HG03025 (cell line): ENCODE data around the gene COL27A1.

ENCODE experiments used
- ATAC-seq: cut with Tn5 transposase; IDR thresholded peaks from one replicate; pipeline ENCODE4 v1.9.1; 2021; ENCODE audit warnings: mild to moderate bottlenecking, moderate library complexity; ENCODE audit not compliant: unreplicated experiment, low FRiP score

COL27A1 gene

DNA sequence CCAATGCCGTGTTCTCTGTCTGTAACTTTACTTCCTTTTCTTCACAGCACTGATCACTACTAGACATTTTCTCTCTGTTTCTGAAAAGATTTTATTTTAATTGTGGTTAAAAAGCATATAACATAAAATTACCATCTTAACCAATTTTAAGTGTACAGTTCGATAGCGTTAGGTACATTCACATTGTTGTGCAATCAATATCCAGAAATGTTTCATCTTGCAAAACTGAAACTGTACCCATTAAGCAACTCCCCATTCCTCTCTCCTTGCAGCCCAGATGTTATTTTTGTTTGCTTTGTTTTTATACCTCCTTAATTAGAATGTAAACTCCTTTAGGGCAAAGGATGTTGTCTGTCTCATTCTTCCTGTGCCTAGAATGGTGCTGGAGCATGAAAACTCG lies 47.5 kb downstream of the COL27A1 start:
- ATAC-seq, result no peak

GRCh38 chr9:114203410-114204140 lies 48.2 kb downstream of the COL27A1 start:
- no peak for ATAC-seq

DNA sequence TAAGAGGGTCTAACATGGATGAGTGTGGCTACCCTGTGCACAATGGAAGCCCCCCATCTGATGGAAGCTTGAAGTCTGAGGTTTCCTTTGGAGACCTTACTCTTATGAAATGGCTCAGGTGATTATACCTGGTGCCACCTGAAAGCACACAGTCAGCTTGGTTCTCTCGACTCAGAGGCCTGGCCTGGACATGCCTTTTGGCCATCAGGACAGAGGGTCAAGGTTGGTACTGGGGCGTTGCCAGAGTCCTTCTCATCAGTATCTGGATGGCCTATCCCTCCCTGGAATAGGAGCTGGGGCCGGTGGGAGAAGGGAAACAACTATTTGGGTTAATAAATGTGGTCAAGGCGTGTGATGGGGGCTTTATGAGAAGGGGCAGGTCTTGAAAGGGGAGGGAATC lies 48.9 kb downstream of the COL27A1 start:
- ATAC-seq, result no peak

- ATAC-seq, result no peak
These were observed 50.1 kb downstream of the COL27A1 start for GRCh38 chr9:114205171-114206015.

DNA sequence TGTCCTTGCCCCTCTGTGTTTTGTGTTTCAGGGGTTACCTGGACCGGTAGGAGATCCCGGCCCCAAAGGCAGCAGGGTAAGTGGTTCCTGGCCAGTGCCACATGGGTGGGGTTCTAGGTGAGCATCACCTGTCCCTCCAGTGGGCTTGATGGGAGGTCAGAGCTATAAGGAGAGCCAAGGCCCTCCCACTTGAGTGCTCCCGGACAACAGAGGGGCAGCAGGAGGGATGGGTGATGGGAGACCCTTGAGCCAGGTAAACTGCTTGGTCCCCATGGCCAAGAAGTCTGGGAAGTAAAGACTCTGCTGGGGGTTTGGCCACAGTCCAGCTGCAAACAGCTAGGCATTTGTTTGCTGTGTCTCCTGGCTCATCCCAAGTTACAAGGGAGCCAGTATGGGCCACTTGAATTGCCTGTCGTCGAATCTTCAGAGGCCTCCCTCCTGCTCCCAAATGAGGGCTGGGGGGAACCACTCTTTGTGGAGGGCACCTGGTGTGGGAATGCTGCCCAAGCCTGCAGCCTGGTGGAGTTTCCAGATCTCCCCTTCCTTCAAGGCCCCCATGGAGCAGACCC lies 51.0 kb downstream of the COL27A1 start:
- no peak for ATAC-seq

- ATAC-seq, result no peak
These were observed 51.9 kb downstream of the COL27A1 start for GRCh38 chr9:114207034-114207810.

DNA sequence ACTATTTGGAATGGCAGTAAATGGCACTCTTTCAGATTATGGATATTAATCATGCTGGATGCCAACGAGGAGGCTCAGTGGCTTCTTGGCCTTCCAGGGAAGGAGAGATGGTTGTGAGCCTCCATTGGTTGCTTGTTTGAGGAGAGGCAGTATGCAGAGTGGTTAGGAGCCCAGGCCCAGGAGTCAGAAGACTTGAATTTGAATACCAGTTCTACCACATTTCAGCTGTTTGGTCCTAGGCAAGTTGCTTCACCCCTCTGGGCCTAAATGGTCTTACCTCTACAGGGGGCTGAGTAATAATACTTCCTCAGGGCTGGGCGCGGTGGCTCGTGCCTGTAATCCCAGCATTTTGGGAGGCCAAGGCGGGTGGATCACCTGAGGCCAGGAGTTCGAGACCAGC lies 52.5 kb downstream of the COL27A1 start:
- ATAC-seq, result no peak

DNA sequence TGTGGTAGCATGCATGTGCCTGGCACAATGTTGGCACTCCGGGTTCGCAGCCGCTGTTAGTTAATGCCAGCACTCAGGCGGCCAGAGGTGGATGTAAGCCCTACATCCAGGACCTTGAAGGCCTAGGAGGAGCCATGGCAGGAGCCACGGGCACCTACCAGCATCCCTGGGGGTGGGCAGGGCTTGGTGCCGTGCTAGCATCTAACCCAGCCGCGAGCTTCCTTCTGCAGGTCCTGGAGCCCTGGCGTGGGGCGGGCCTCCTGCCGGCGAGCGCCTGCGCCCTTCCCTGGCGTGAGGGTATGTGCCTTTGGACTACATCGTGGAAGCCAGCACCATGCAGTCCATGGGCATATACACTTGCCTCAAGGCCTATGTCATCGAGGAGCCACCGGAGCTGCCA lies 53.8 kb downstream of the COL27A1 start:
- ATAC-seq, result no peak

DNA sequence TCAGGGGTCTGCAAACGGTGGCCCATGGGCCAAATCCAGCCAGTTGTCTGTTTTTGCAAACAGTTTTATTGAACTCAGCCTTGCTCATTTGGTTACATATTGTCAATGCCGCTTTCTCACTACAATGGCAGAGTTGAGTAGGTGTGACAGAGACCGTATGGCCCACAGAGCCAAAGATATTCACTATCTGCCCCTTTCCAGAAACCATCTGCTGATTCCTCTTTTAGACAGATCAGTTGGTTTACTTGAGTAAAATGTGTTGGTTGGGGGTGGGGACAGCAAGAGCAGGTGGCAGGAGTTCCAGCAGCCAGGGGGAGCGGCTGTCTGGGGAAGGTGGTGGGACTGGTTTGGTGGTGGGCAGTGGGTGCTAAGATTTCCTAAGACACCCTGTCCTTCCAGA lies 54.8 kb downstream of the COL27A1 start:
- no peak for ATAC-seq

- ATAC-seq, result no peak
These were observed 55.4 kb downstream of the COL27A1 start for GRCh38 chr9:114210691-114211276.

DNA sequence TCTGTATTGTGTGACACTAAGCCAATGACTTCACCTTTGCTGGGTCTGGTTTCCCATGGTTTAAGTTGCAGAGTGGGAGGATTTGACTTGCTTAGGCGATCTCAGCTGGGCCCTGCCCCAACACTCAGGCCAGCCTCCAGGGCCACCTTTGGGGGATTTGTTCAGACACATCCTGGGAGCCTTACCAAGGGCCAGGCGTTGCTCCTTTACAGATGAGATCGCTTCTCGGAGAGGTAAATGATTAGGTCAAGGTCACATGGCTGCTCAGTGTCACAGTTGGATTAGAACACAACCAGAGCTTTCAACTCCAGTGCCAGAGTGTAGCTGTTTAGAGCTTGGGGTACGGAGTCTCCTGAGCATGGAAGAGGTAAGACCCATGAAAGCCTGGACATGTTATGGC lies 57.5 kb downstream of the COL27A1 start:
- ATAC-seq, result no peak

GRCh38 chr9:114213566-114213965 lies 58.2 kb downstream of the COL27A1 start:
- no peak for ATAC-seq

DNA sequence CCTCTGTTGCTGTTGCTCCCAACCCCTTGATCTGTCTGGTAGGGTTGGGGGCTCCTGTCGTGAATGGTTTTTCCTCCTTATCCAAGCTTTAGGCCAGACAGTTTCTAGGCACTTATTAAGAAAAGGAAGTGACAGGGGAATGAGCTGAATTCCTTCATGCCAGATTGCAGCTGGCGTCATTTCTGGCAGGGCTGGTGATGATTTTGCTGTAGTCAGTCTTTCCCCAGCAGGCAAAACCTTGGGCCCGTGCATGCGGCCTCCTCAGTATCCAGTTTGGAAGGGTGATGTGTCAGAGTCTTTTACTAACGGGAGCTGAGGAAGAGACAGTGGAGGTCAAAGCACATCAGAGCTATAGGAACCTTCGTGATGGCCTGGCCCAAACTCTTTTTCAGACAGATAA lies 58.8 kb downstream of the COL27A1 start:
- ATAC-seq, result no peak

GRCh38 chr9:114214686-114215414 lies 59.5 kb downstream of the COL27A1 start:
- no peak for ATAC-seq

DNA sequence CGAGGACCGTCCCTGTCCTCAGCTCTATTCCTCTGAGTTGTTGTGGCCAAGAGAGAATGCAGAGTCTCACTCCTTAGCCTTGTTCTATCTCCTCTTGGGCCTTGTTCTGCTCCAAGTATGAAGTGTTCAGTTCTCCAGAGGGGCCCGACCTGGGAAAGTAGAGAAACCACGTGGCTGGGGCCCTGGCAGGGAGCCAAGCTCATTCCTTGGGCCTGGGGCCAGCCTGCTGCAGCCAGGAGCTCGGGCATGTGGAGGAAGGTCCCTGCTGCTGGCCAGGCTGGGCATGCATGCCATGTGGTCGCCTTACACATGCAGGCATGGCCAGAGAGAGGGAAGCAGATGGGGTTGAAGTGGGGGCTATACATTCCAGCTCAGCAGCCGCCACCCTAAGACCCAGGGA lies 60.7 kb downstream of the COL27A1 start:
- ATAC-seq, result no peak

DNA sequence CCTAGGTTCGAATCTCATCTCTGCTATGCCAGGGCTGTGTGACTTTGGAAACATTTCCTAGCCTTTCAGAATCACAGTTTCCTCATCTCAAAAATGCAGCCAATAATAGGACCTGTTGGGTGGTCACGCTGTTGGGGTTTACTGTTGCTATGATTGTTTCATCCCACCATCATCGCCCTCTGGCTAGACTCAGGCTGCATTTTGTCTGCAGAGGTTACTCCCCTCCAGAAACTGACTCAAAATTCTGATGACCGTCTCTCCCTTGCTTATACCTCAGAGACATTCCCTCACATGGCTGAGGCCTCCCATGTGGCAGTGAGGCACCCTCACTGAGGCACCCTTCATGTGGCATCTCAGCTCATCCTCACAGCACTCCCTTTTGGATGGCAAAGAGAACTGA lies 61.6 kb downstream of the COL27A1 start:
- ATAC-seq, result no peak

GRCh38 chr9:114218264-114219120 lies 63.2 kb downstream of the COL27A1 start:
- ATAC-seq, result no peak

- ATAC-seq, result no peak
These were observed 64.8 kb downstream of the COL27A1 start for GRCh38 chr9:114220061-114220541.
